BJ (cell line): ENCODE measurements around the gene GNB5. TPM values are rescaled to one million over a fixed set of nuclear protein-coding genes. Genes with fewer than 3 reads are reported as not detected.
A peak's percentile ranks its signal among the peaks of the same experiment; 100 is the strongest.

Experiments
- CTCF ChIA-PET: fragments of 350-600 bp; formaldehyde crosslinking; extraction: SDS; loops from one replicate; lab custom pipeline; 2021; ENCODE audit warnings: antibody characterized with exemption, inconsistent platforms; lab: Yijun Ruan, JAX
- POLR2A ChIA-PET: fragments of 300-600 bp; sonication (Branson Sonifier 250); formaldehyde crosslinking; extraction: SDS; loops from one replicate; lab custom pipeline; 2021; ENCODE audit warnings: antibody characterized with exemption; lab: Charles Lee
- DNase-seq: peaks from one replicate; pipeline ENCODE4 v3.0.0-alpha.2; 2011; ENCODE audit warnings: low read depth
- H3K27me3 ChIP-seq: 2 replicates; pipeline ENCODE4 v1.6.0; 2011; ENCODE audit warnings: low read length; ENCODE audit not compliant: control insufficient read depth, insufficient read depth
- H3K36me3 ChIP-seq: 2 replicates; pipeline ENCODE4 v1.5.1; 2011; ENCODE audit warnings: low read length; ENCODE audit not compliant: control insufficient read depth, insufficient read depth
- H3K4me3 ChIP-seq: 2 replicates; pipeline ENCODE4 v1.5.1; 2011; ENCODE audit warnings: low read depth, mild to moderate bottlenecking, control low read depth, low read length
- polyA plus RNA-seq: library from polyadenylated mRNA; depleted of rRNA; stranded (reverse); fragments of >200 nt; gene quantifications from 2 replicates; pipeline ENCODE4 v1.2.3, GENCODE V29; 2011
- TF ChIP-seq, protein P1 (sequence below): IDR thresholded peaks from 2 replicates; pipeline ENCODE4 v1.5.1; 2011; ENCODE audit warnings: low read depth, mild to moderate bottlenecking, control low read depth, inconsistent platforms, low read length, moderate library complexity; ENCODE audit not compliant: insufficient read depth

The GNB5 gene
- polyA plus RNA-seq, 1 experiment, result 63.0 TPM

DNA sequence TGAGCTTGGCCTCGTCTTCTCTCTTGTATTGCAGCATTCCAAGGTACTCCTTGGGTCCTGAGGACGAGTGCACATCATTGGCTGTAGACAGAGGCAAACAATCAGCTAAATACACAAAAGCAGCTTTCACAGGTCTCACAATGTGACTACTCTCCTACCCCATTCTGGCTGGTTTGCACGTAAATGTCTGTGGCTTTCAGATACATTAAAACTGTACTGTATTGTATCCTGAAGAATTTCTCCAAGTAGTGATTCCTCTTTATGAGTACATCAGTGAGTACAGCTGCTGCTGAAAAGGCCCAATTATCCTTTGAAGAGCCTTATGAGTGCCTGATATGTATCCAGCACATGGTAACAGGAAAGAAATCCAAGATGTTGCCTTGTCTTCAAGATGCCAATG is 22.0 kb upstream of the GNB5 start:
- Histone ChIP-seq H3K36me3 (no peaks in the 10 kb centered on the region), H3K27me3 (no peaks in the 10 kb centered on the region), H3K4me3 (no peak overlapping the region)
- ChIA-PET POLR2A (no interaction called here), CTCF (interaction anchor here (6.4 kb wide), 1 partner anchor 14 kb away, joined by 51 read pairs; no protein-coding TSS in a partner anchor)
- TF ChIP-seq, protein P1, sequence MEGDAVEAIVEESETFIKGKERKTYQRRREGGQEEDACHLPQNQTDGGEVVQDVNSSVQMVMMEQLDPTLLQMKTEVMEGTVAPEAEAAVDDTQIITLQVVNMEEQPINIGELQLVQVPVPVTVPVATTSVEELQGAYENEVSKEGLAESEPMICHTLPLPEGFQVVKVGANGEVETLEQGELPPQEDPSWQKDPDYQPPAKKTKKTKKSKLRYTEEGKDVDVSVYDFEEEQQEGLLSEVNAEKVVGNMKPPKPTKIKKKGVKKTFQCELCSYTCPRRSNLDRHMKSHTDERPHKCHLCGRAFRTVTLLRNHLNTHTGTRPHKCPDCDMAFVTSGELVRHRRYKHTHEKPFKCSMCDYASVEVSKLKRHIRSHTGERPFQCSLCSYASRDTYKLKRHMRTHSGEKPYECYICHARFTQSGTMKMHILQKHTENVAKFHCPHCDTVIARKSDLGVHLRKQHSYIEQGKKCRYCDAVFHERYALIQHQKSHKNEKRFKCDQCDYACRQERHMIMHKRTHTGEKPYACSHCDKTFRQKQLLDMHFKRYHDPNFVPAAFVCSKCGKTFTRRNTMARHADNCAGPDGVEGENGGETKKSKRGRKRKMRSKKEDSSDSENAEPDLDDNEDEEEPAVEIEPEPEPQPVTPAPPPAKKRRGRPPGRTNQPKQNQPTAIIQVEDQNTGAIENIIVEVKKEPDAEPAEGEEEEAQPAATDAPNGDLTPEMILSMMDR, result no peak
- DNase-seq, result no peak

DNA sequence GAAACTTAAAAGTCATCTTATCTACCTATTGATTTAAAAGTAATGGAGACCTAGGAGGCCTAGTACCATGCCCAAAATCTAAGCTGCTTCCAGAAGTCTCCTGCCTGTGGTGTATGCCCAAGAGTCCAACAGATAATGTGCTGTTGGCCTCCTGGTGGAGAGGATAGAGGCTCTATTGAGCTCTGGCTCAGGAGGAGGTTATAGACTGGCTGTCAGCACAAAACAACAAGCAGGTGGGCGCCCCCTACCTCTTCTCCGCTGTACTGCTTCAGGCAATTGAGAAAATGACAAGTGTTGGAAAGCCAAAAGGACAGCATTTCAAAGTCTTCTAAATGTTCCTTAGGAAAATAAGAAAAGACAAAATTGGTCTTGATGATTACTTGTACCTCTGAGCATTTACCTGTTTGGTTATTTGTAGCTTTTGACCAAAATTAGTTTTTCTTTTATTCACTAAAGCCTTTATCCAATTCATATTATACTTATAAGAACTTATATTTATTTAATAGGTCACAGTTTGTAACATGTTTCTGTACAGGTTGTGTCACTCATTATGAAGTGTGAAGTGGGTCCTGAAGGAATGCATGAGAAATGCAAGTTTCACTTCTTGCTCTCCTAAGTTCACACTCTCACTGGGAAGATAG is 17.2 kb upstream of the GNB5 start:
- DNase-seq, result no peak
- H3K4me3 ChIP-seq, result no peak overlapping the region
- TF ChIP-seq, protein P1, result peak; percentile 82
- ChIA-PET CTCF (interaction anchor here (0.7 to 2.3 kb wide), 20 partner anchors 9 to 329 kb away, joined by 3 to 29 read pairs (median 6); partner anchors contain the start of genes GNB5 and LEO1), POLR2A (no interaction called here)
- H3K27me3 ChIP-seq, result no peaks in the 10 kb centered on the region
- H3K36me3 ChIP-seq, result no peaks in the 10 kb centered on the region

DNA sequence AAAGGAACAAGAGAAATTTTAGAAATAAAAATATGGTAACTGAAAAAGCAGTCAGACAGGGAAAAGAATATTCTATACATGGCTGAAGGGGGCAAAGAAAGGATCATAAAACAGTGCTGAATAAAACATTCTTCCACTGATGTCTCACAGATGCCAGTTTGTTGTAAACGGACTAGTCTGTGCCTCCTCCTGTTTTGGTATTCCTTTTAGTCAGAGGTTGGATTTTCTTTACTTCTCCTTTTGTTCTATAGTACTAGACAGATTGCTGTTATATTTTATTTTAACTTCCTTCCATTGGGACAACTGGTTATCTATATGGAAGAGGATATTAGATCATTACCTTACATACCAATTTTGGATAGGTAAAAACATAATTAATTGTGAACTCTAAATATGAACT is 16.0 kb upstream of the GNB5 start:
- ChIA-PET CTCF (interaction anchor here (1.4 to 2.2 kb wide), 3 partner anchors 20 to 23 kb away, joined by 4 to 29 read pairs (median 6); no protein-coding TSS in a partner anchor), POLR2A (no interaction called here)
- no peak for DNase-seq
- TF ChIP-seq, protein P1, result no peak
- Histone ChIP-seq H3K4me3 (no peak overlapping the region), H3K36me3 (no peaks in the 10 kb centered on the region), H3K27me3 (no peaks in the 10 kb centered on the region)

DNA sequence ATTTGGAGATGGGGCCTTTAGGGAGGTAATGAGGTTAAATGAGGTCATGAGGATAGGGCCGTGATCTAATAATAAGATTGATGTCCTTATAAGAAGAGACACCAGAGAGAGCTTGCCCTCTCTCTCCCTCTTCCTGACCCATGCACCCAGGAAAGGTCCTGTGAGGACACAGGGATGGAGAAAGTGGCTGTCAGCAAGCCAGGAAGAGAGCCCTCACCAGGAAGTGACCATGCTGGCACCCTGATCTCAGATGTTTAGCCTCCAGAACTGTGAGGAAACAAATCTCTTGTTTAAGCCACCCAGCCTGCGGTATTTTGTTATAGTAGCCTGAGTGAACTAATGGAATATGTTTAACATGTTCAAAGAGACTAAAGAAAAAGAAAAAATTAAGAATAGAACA is 15.3 kb upstream of the GNB5 start:
- ChIA-PET POLR2A (no interaction called here), CTCF (interaction anchor here (1.0 to 1.4 kb wide), 3 partner anchors 8 to 23 kb away, joined by 4 to 6 read pairs (median 4); no protein-coding TSS in a partner anchor)
- Histone ChIP-seq H3K27me3 (no peaks in the 10 kb centered on the region), H3K36me3 (no peaks in the 10 kb centered on the region), H3K4me3 (no peak overlapping the region)
- no peak for DNase-seq
- TF ChIP-seq, protein P1, result no peak

DNA sequence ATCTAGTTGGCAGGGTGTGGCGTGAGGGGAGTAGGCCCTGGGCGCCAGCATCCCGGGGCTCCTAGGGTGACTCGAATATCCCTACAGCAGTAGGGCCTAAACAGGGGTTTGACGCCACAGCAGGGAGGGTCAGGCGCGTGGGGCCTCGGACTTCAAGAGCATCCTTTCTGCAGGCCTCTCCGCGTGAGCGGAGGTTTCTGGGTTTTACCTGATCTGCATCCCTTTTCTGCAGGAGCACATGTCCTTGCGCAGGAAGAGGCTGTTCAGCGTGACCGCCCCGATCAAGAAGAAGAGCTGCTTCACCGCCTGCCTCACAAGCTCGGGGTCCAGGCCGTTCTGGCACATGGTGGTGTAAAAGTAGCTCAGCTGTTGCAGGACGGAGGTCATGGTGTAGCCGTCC is 13.5 kb upstream of the GNB5 start:
- POLR2A ChIA-PET, result no interaction called here

More for the DNA sequence above, 13.5 kb upstream of the GNB5 start:
- DNase-seq, result no peak
- no peaks in the 10 kb centered on the region for H3K27me3 ChIP-seq
- TF ChIP-seq, protein P1, result no peak
- H3K4me3 ChIP-seq, result no peak overlapping the region
- CTCF ChIA-PET, result interaction anchor here (1.0 kb wide), 1 partner anchor 23 kb away, joined by 3 read pairs; no protein-coding TSS in a partner anchor
- H3K36me3 ChIP-seq, result no peaks in the 10 kb centered on the region
